K562 (cell line): ENCODE measurements around the gene PKDCC. TPM values are rescaled to one million over a fixed set of nuclear protein-coding genes. Genes with fewer than 3 reads are reported as not detected.

Source experiments
- ATAC-seq: fragments of 200-7000 bp; cut with Tn5 transposase; 3 replicates; pipeline ENCODE4 v1.9.1; 2020; ENCODE audit warnings: moderate library complexity
- BruUV-seq: library from RNA; stranded (reverse); fragments of 400-500 nt; replicated peaks from 2 replicates; lab custom pipeline; 2021; lab: Mats Ljungman, UMichigan
- CTCF ChIA-PET: fragments of 300-600 bp; formaldehyde crosslinking; extraction: SDS; loops from one replicate; lab custom pipeline; 2021; ENCODE audit warnings: low intra/inter-chr PET ratio; lab: Yijun Ruan, JAX
- POLR2A ChIA-PET: fragments of 300-600, 350-650 bp; sonication (Branson Sonifier 250); formaldehyde crosslinking; extraction: SDS; loops from one replicate; lab custom pipeline; 2021; ENCODE audit warnings: antibody characterized with exemption, inconsistent platforms; lab: Yijun Ruan, JAX
- DNase-seq, 4 experiments: peaks; one replicate each; pipeline versions ENCODE4 v3.0.0 to v3.0.0-alpha.2; 2011 to 2018; ENCODE audit warnings: low spot score in 3 of 4, mixed read lengths in 3 of 4; ENCODE audit errors: extremely low read depth in 1 of 4
- FAIRE-seq: peaks from 2 replicates; lab custom pipeline; 2011; peaks lifted over from hg19 to GRCh38; lab: Jason Lieb, UNC
- H2AFZ ChIP-seq: 2 replicates; pipeline ENCODE4 v1.6.0; 2011; ENCODE audit warnings: low read depth, low read length, control low read depth, inconsistent platforms
- H3K27ac ChIP-seq: fragments of 200-600 bp; 3 replicates; pipeline ENCODE4 v1.8.0; 2011; ENCODE audit warnings: low read depth, mild to moderate bottlenecking, control low read depth, inconsistent platforms, low read length, moderate library complexity, mixed read lengths; ENCODE audit errors: extremely low read depth
- H3K27me3 ChIP-seq, 2 experiments: fragments of 300-600 bp in 1 of 2; 2 replicates in 1 of 2; 3 replicates in 1 of 2; pipeline versions ENCODE4 v1.6.0 to v1.8.0; 2011; ENCODE audit warnings: inconsistent platforms in 2 of 2, low read length in 2 of 2, mild to moderate bottlenecking in 1 of 2, mixed read lengths in 1 of 2, moderate library complexity in 1 of 2; ENCODE audit not compliant: control insufficient read depth in 2 of 2, insufficient read depth in 2 of 2
- H3K36me3 ChIP-seq: fragments of 300-600 bp; 3 replicates; pipeline ENCODE4 v1.8.0; 2011; ENCODE audit warnings: mild to moderate bottlenecking, low read length, inconsistent platforms; ENCODE audit not compliant: control insufficient read depth, insufficient read depth
- H3K4me1 ChIP-seq, 2 experiments: fragments of 200-600 bp in 1 of 2; replicated peaks in 1 of 2; 2 replicates in 1 of 2; 3 replicates in 1 of 2; pipeline versions ENCODE4 v1.5.1 to v1.8.0; 2011; ENCODE audit warnings: inconsistent platforms in 2 of 2, low read length in 2 of 2, mild to moderate bottlenecking in 1 of 2, mixed read lengths in 1 of 2, moderate library complexity in 1 of 2; ENCODE audit not compliant: control insufficient read depth in 2 of 2, insufficient read depth in 2 of 2
- H3K4me2 ChIP-seq: 2 replicates; pipeline ENCODE4 v1.6.1; 2011; ENCODE audit warnings: low read length, control low read depth, inconsistent platforms, mixed read lengths; ENCODE audit not compliant: insufficient read depth
- H3K4me3 ChIP-seq: fragments of 200-600 bp; sonication (generic), shearing (Covaris generic); 2 replicates; pipeline ENCODE4 v1.5.1; 2016; ENCODE audit warnings: control low read depth, inconsistent platforms
- H3K79me2 ChIP-seq: fragments of 200-600 bp; 3 replicates; pipeline ENCODE4 v1.8.0; 2011; ENCODE audit warnings: low read length, inconsistent platforms; ENCODE audit not compliant: control insufficient read depth, insufficient read depth
- H3K9ac ChIP-seq, 2 experiments: 2 replicates each; pipeline versions ENCODE4 v1.6.0 to v1.6.1; 2011; ENCODE audit warnings: low read depth in 2 of 2, low read length in 2 of 2, control low read depth in 1 of 2, inconsistent platforms in 1 of 2, mild to moderate bottlenecking in 1 of 2, mixed read lengths in 1 of 2; ENCODE audit not compliant: insufficient read depth in 1 of 2
- H3K9me1 ChIP-seq: one replicate; pipeline ENCODE4 v1.6.0; 2011; ENCODE audit warnings: inconsistent platforms, mild to moderate bottlenecking, low read length, moderate library complexity; ENCODE audit not compliant: control insufficient read depth, insufficient read depth
- H3K9me3 ChIP-seq: replicated peaks from 2 replicates; pipeline ENCODE4 v1.5.1; 2011; ENCODE audit warnings: low read depth, low read length, inconsistent platforms; ENCODE audit not compliant: control insufficient read depth, insufficient read depth
- H4K20me1 ChIP-seq: replicated peaks from 2 replicates; pipeline ENCODE4 v1.6.1; 2011; ENCODE audit warnings: low read length, inconsistent platforms, mixed read lengths; ENCODE audit not compliant: control insufficient read depth, insufficient read depth
- FOXJ2 ChIP-seq: fragments of 200-800 bp; sonication (Bioruptor generic); IDR thresholded peaks from 2 replicates; pipeline ENCODE4 v1.6.1; 2016; ENCODE audit warnings: missing genetic modification characterization, missing compliant biosample characterization
- PTBP1 ChIP-seq: fragments of 200-400 bp; formaldehyde crosslinking; IDR thresholded peaks from 2 replicates; pipeline ENCODE4 v1.6.1; 2017; ENCODE audit warnings: low read depth, low read length
- RAD21 ChIP-seq, 2 experiments: fragments of 250-450 bp in 1 of 2; fragments of 450-650 bp in 1 of 2; sonication (Bioruptor Pico) in 1 of 2; formaldehyde crosslinking in 1 of 2; IDR thresholded peaks in 1 of 2; conservative IDR thresholded peaks in 1 of 2; 2 replicates each; pipeline versions ENCODE4 v1.4.0 to v1.8.0; 2020 to 2022; ENCODE audit warnings: mild to moderate bottlenecking in 2 of 2, moderate library complexity in 1 of 2
- SNAPC5 ChIP-seq: fragments of 250-450 bp; sonication (Bioruptor Pico); IDR thresholded peaks from 2 replicates; pipeline ENCODE4 v1.8.0; 2021; ENCODE audit warnings: moderate library complexity, mild to moderate bottlenecking, inconsistent platforms
- SRSF1 ChIP-seq: fragments of 200-400 bp; formaldehyde crosslinking; IDR thresholded peaks from 2 replicates; pipeline ENCODE4 v1.6.1; 2017; ENCODE audit warnings: mild to moderate bottlenecking, low read depth, low read length, moderate library complexity
- VEZF1 ChIP-seq: fragments of 200-800 bp; sonication (Bioruptor generic); IDR thresholded peaks from 2 replicates; pipeline ENCODE4 v1.6.1; 2017; ENCODE audit warnings: missing genetic modification characterization, missing compliant biosample characterization
- ZNF696 ChIP-seq: fragments of 250-450 bp; sonication (Bioruptor Pico); conservative IDR thresholded peaks from 2 replicates; pipeline ENCODE4 v1.4.0; 2020; ENCODE audit warnings: mild to moderate bottlenecking, moderate library complexity
- WGBS: fragments of 100-300 bp; shearing (Covaris generic); methylation state at CpG from one replicate; pipeline ENCODE4 v1.1.6; 2016; ENCODE audit warnings: low coverage, mixed read lengths; ENCODE audit not compliant: insufficient coverage; ENCODE audit errors: missing lambda C conversion rate; 5-methylcytosine and 5-hydroxymethylcytosine counted together
- in situ Hi-C: fragments of 300-500 bp; cut with MboI; formaldehyde crosslinking; loops from 4 replicates; pipeline ENCODE4 v1.15.0; 2018; ENCODE audit warnings: inconsistent platforms, mixed read lengths
- intact Hi-C: fragments of 100-400 bp; cut with micrococcal nuclease; formaldehyde crosslinking; loops from 2 replicates; pipeline ENCODE4 v1.14.2; 2022
- polyA plus RNA-seq, 8 experiments: library from polyadenylated mRNA; depleted of rRNA in 4 of 8; stranded (reverse) in 5 of 8; unstranded in 3 of 8; fragments of >200 nt; fragmentation: Nextera tagmentation in 2 of 8; fragmentation: Illumina TruSeq in 1 of 8; extraction: Ambion mirVana in 2 of 8; extraction: Trizol in 1 of 8; gene quantifications; 2 replicates each; pipeline versions ENCODE4 v1.2.1 to v1.2.3, GENCODE V29; 2011 to 2014; ENCODE audit warnings: inconsistent platforms in 1 of 8, missing spikeins in 1 of 8
- total RNA-seq, 7 experiments: library from RNA; depleted of rRNA in 6 of 7; stranded (reverse); fragments of >200 nt in 6 of 7; fragmentation: Illumina TruSeq in 2 of 7; extraction: Trizol in 2 of 7; gene quantifications; 2 replicates each; pipeline versions ENCODE4 v1.2.1 to v1.2.3, GENCODE V29; 2011 to 2021; ENCODE audit warnings: low replicate concordance in 1 of 7
- TF ChIP-seq, protein P1 (sequence below), 2 experiments: fragments of 450-650 bp; formaldehyde crosslinking in 1 of 2; IDR thresholded peaks; 2 replicates each; pipeline versions ENCODE4 v1.4.0 to v1.6.1; 2014 to 2020; ENCODE audit warnings: mild to moderate bottlenecking in 2 of 2, borderline replicate concordance in 1 of 2, low read depth in 1 of 2

The PKDCC gene
- total and polyA plus RNA-seq, 9 of the 15 experiments (the other 6 are each of a cell fraction or from before 2014, with no cell fraction given) = 0.62 to 14.8 (median 1.3) TPM; not detected in 2

- Histone ChIP-seq H3K9ac (no peak overlapping the region; a peak in 1 of 4 replicates), H3K27ac (no peak overlapping the region), H3K9me3 (no peaks in the 10 kb centered on the region), H3K4me2 (no peak overlapping the region), H3K9me1 (peaks cover 2% of the 10 kb centered on the region), H4K20me1 (peaks cover 2% of the 10 kb centered on the region; the same call in 1 of the 2 replicates), H2AFZ (no peak overlapping the region), H3K4me1 (peaks cover 0 to 8% of the 10 kb centered on the region in 2 experiments; a peak in 3 of 5 replicates), H3K27me3 (peaks cover 7 to 68% of the 10 kb centered on the region in 2 experiments; a peak in 4 of 5 replicates), H3K79me2 (no peaks in the 10 kb centered on the region), H3K36me3 (no peaks in the 10 kb centered on the region), H3K4me3 (no peak overlapping the region)
- intact Hi-C loops = no loop called here
- DNase-seq (peak; percentile 31 to 49 (median 41)), ATAC-seq (peak; percentile 74), FAIRE-seq (no peak)
- BruUV-seq = no TSS peak
- in situ Hi-C loops = no loop called here
- POLR2A ChIA-PET = interaction anchor here (1.1 kb wide), 1 partner anchor 8 kb away, joined by 4 read pairs; no protein-coding TSS in a partner anchor
- CTCF ChIA-PET = interaction anchor here (0.6 kb wide), 1 partner anchor 34 kb away, joined by 3 read pairs; no protein-coding TSS in a partner anchor
- 9% methylated on average over 15 of the region's 19 CpGs for WGBS
- peak in 1 of 2 experiments; percentile 14; a peak in 1 of 4 replicates for TF ChIP-seq RAD21 (CRISPR knock-in tag; conservative IDR thresholded peaks at IDR 0.05 in 1 of 2, IDR thresholded peaks at IDR 0.05 in 1 of 2)
- TF ChIP-seq SNAPC5 (CRISPR knock-in tag) = no peak
- TF ChIP-seq, protein P1, sequence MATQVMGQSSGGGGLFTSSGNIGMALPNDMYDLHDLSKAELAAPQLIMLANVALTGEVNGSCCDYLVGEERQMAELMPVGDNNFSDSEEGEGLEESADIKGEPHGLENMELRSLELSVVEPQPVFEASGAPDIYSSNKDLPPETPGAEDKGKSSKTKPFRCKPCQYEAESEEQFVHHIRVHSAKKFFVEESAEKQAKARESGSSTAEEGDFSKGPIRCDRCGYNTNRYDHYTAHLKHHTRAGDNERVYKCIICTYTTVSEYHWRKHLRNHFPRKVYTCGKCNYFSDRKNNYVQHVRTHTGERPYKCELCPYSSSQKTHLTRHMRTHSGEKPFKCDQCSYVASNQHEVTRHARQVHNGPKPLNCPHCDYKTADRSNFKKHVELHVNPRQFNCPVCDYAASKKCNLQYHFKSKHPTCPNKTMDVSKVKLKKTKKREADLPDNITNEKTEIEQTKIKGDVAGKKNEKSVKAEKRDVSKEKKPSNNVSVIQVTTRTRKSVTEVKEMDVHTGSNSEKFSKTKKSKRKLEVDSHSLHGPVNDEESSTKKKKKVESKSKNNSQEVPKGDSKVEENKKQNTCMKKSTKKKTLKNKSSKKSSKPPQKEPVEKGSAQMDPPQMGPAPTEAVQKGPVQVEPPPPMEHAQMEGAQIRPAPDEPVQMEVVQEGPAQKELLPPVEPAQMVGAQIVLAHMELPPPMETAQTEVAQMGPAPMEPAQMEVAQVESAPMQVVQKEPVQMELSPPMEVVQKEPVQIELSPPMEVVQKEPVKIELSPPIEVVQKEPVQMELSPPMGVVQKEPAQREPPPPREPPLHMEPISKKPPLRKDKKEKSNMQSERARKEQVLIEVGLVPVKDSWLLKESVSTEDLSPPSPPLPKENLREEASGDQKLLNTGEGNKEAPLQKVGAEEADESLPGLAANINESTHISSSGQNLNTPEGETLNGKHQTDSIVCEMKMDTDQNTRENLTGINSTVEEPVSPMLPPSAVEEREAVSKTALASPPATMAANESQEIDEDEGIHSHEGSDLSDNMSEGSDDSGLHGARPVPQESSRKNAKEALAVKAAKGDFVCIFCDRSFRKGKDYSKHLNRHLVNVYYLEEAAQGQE (IDR thresholded peaks at IDR 0.05; ENCODE audit: borderline replicate concordance) = peak; percentile 11; the same call in 1 of the 2 replicates
- TF ChIP-seq, protein P1 (CRISPR knock-in tag; IDR thresholded peaks at IDR 0.05; ENCODE audit: low read depth) = no peak
- TF ChIP-seq SRSF1 = no peak
- no peak for TF ChIP-seq PTBP1
- no peak for TF ChIP-seq ZNF696 (CRISPR knock-in tag)
- TF ChIP-seq FOXJ2 (tag) = no peak
- 0 out of 2 replicates have a peak, but pooled peaks have one; percentile 21 for TF ChIP-seq VEZF1 (CRISPR knock-in tag)
Observed at GRCh38 chr2:42054714-42055430, 7.1 kb downstream of the PKDCC start.
